Measurements from ENCODE around the gene CCNT2. TPM values are rescaled to one million over a fixed set of nuclear protein-coding genes. Genes with fewer than 3 reads are reported as not detected.
"Not testable (repeated sequence)": the region's sequence is repeated elsewhere in the genome, so short reads cannot be mapped to it uniquely, and the experiment has no call there.

Gene CCNT2
- total RNA-seq, 1 donor = 91.3 TPM

- H3K4me3 ChIP-seq (ENCODE audit: low read length); H3K4me1 ChIP-seq (ENCODE audit: insufficient read depth, low read length); H3K9me3 ChIP-seq (ENCODE audit: low read depth, low read length); H3K27me3 ChIP-seq (ENCODE audit: insufficient read depth, low read length): not testable (repeated sequence)
These were observed 11.0 kb upstream of the CCNT2 start for GRCh38 chr2:134907441-134908116.

DNA sequence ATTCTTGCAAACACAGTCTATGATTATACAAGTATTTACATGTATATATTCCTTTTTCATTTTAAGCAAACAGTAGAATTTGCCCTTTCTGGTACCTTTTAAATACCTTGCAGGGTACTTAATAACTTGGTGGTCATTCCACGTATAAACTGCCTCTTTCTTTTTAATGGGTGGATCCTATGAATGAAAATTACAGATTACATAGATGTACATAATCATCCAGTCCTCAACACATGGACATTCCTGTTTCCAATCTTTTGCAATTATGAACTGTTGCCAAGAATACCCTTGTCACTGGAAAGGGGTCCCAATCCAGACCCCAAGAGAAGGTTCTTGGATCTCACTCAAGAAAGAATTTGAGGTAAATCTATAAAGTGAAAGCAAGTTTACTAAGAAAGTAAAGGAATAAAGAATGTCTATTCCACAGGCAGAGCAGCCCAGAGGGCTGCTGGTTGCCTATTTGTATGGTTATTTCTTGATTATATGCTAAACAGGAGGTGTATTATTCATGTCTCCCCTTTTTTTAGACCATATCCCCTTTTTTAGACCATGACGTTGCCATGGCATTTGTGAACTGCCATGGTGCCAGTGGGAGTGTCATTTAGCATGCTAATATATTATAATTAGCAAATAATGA is 7.7 kb upstream of the CCNT2 start:
- Histone ChIP-seq H3K4me3 (ENCODE audit: low read length) (no peak overlapping the region), H3K4me1 (ENCODE audit: insufficient read depth, low read length) (no peaks in the 10 kb centered on the region), H3K27me3 (ENCODE audit: insufficient read depth, low read length) (no peaks in the 10 kb centered on the region), H3K9me3 (ENCODE audit: low read depth, low read length) (no peaks in the 10 kb centered on the region)

GRCh38 chr2:134911400-134911785 is 7.2 kb upstream of the CCNT2 start:
- no peaks in the 10 kb centered on the region for H3K27me3 ChIP-seq (ENCODE audit: insufficient read depth, low read length)
- no peak overlapping the region for H3K4me3 ChIP-seq (ENCODE audit: low read length)
- H3K9me3 ChIP-seq (ENCODE audit: low read depth, low read length) = no peaks in the 10 kb centered on the region
- no peaks in the 10 kb centered on the region for H3K4me1 ChIP-seq (ENCODE audit: insufficient read depth, low read length)

GRCh38 chr2:134912361-134912760 is 6.3 kb upstream of the CCNT2 start:
- no peaks in the 10 kb centered on the region for H3K9me3 ChIP-seq (ENCODE audit: low read depth, low read length)
- H3K4me3 ChIP-seq (ENCODE audit: low read length) = no peak overlapping the region

GRCh38 chr2:134917360-134917865 is 1.2 kb upstream of the CCNT2 start:
- Histone ChIP-seq H3K4me3 (ENCODE audit: low read length) (peak overlapping the region; percentile 77), H3K4me1 (ENCODE audit: insufficient read depth, low read length) (peaks cover 21% of the 10 kb centered on the region), H3K9me3 (ENCODE audit: low read depth, low read length) (no peaks in the 10 kb centered on the region), H3K27me3 (ENCODE audit: insufficient read depth, low read length) (no peaks in the 10 kb centered on the region)

More at GRCh38 chr2:134912361-134912760, 6.3 kb upstream of the CCNT2 start:
- Histone ChIP-seq H3K4me1 (ENCODE audit: insufficient read depth, low read length) (peaks cover 6% of the 10 kb centered on the region), H3K27me3 (ENCODE audit: insufficient read depth, low read length) (no peaks in the 10 kb centered on the region)

DNA sequence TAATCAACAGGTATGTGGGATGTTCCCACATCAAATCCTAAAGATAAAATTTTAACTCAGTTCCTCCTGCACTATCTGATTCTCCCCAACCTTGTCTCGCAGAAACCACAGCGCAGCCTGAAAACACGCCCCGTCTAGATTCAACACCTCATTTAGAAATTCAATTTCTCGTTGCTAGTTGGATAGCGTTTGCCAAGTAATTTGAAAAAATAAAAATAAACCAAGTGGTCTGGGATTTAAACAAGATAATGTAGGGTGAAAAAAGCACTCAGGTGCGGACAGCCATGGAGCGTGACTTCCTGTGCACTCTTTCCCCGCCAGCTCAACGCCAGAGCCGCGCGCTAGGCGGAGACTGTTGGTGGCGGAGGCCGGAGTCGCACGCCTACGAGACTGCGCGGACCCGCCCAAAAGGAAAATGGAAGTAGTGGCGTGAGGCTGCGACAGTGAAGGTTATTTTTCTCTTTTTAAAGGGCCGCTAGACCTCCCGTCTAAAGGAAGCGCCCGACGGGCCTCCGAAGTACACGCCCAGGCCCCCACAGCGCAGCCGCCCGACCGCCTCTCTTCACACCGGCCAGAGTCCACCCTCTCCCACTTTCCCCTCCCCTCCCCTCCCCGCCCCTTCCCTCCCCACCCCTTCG is 615 bp upstream of the CCNT2 start:
- Histone ChIP-seq H3K27me3 (ENCODE audit: insufficient read depth, low read length) (no peaks in the 10 kb centered on the region), H3K4me3 (ENCODE audit: low read length) (peak overlapping the region; percentile 77)

GRCh38 chr2:134919341-134920210 is 954 bp downstream of the CCNT2 start:
- H3K4me3 ChIP-seq (ENCODE audit: low read length) = peak overlapping the region; percentile 99
- H3K9me3 ChIP-seq (ENCODE audit: low read depth, low read length) = no peaks in the 10 kb centered on the region
- H3K4me1 ChIP-seq (ENCODE audit: insufficient read depth, low read length) = peaks cover 27% of the 10 kb centered on the region
- no peaks in the 10 kb centered on the region for H3K27me3 ChIP-seq (ENCODE audit: insufficient read depth, low read length)

More for the DNA sequence above, 615 bp upstream of the CCNT2 start:
- Histone ChIP-seq H3K4me1 (ENCODE audit: insufficient read depth, low read length) (peaks cover 26% of the 10 kb centered on the region), H3K9me3 (ENCODE audit: low read depth, low read length) (no peaks in the 10 kb centered on the region)

DNA sequence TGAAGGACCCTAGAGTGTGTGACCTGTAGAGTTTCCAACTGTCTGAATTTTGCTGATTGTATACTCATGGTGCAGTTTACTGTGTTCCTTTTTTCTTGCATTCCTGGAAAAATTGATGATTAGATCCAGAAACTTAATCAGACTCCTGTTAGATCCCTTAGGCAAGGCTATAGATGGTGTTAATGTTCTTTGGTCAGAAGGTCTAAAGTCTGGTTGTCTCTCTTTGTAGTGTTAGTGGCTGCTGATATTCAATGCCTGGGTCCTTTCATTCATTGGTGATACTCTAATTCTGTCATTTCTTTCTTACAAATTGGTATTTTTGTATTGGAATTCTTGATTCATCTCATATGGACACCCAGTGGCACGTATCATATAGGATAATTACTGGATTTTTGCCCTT is 6.3 kb downstream of the CCNT2 start:
- peaks cover 22% of the 10 kb centered on the region for H3K4me1 ChIP-seq (ENCODE audit: insufficient read depth, low read length)
- H3K4me3 ChIP-seq (ENCODE audit: low read length) = no peak overlapping the region
- no peaks in the 10 kb centered on the region for H3K9me3 ChIP-seq (ENCODE audit: low read depth, low read length)

DNA sequence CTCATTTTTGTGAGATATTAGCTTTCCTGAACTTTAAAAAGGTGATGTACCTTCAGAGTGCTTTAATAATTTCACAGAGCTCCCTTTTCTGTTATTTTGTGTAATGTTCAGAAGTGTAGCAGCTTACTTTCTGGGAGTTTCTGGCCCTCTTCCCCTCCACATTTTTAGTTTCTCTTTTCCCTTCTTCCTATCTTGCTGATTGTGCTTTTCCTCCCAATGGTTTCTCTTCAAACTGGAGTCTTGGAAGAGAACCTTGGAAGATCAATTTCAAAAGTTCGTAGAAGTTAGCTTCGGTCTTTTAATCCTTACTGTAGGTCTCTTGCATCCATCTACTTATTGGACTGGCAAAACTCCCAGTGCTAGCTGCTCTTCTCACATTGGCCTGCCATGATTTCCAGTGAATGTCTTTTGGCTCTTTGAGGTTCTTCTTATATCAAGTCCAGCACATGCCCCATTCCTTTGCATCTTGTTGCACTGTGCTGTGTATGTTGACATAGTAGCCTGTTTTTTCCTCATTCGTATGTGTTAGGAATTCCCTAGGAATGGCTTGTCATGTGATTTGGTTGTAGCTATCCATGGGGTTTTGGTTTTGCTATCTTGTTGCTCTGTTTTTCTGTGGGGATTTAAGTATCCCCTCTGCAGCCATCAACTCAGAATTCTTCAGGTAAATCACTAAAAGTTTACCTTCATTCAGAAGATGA is 7.8 kb downstream of the CCNT2 start:
- no peak overlapping the region for H3K4me3 ChIP-seq (ENCODE audit: low read length)
- H3K9me3 ChIP-seq (ENCODE audit: low read depth, low read length) = no peaks in the 10 kb centered on the region
- H3K27me3 ChIP-seq (ENCODE audit: insufficient read depth, low read length) = no peaks in the 10 kb centered on the region
- H3K4me1 ChIP-seq (ENCODE audit: insufficient read depth, low read length) = peaks cover 18% of the 10 kb centered on the region

More for the DNA sequence above, 6.3 kb downstream of the CCNT2 start:
- no peaks in the 10 kb centered on the region for H3K27me3 ChIP-seq (ENCODE audit: insufficient read depth, low read length)

GRCh38 chr2:134927195-134927594 is 8.6 kb downstream of the CCNT2 start:
- Histone ChIP-seq H3K4me3 (ENCODE audit: low read length) (no peak overlapping the region), H3K9me3 (ENCODE audit: low read depth, low read length) (no peaks in the 10 kb centered on the region), H3K4me1 (ENCODE audit: insufficient read depth, low read length) (peaks cover 16% of the 10 kb centered on the region), H3K27me3 (ENCODE audit: insufficient read depth, low read length) (no peaks in the 10 kb centered on the region)

- Histone ChIP-seq H3K9me3 (ENCODE audit: low read depth, low read length) (no peaks in the 10 kb centered on the region), H3K4me3 (ENCODE audit: low read length) (no peak overlapping the region), H3K4me1 (ENCODE audit: insufficient read depth, low read length) (peaks cover 21% of the 10 kb centered on the region), H3K27me3 (ENCODE audit: insufficient read depth, low read length) (no peaks in the 10 kb centered on the region)
These were observed 14.4 kb downstream of the CCNT2 start for GRCh38 chr2:134932864-134933526.

GRCh38 chr2:134933732-134934131 is 15.1 kb downstream of the CCNT2 start:
- no peak overlapping the region for H3K4me3 ChIP-seq (ENCODE audit: low read length)
- H3K4me1 ChIP-seq (ENCODE audit: insufficient read depth, low read length) = peaks cover 21% of the 10 kb centered on the region
- no peaks in the 10 kb centered on the region for H3K9me3 ChIP-seq (ENCODE audit: low read depth, low read length)
- H3K27me3 ChIP-seq (ENCODE audit: insufficient read depth, low read length) = no peaks in the 10 kb centered on the region

DNA sequence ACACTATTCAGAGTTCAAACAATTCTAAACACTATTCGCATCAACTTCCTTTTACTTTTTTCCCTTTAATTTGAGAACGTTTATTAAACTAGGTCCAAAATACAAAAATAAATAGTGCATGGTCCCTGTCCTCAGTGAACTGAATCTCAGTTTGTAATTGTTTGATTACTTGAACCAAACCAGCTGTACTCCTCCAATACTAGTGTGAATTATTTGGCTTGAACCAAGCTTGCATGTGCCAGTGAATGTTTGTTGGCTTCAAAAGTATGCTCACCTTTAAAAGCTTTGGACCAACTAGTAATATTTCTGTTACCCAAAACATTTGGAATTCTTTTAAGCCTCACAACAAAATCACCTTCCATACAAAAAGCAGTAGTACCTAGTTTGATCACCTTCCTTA is 15.5 kb downstream of the CCNT2 start:
- Histone ChIP-seq H3K4me1 (ENCODE audit: insufficient read depth, low read length) (peaks cover 21% of the 10 kb centered on the region), H3K27me3 (ENCODE audit: insufficient read depth, low read length) (no peaks in the 10 kb centered on the region), H3K4me3 (ENCODE audit: low read length) (no peak overlapping the region), H3K9me3 (ENCODE audit: low read depth, low read length) (no peaks in the 10 kb centered on the region)

GRCh38 chr2:134934641-134935040 is 16.0 kb downstream of the CCNT2 start:
- H3K9me3 ChIP-seq (ENCODE audit: low read depth, low read length) = no peaks in the 10 kb centered on the region
- H3K4me3 ChIP-seq (ENCODE audit: low read length) = no peak overlapping the region
- H3K4me1 ChIP-seq (ENCODE audit: insufficient read depth, low read length) = peaks cover 21% of the 10 kb centered on the region
- no peaks in the 10 kb centered on the region for H3K27me3 ChIP-seq (ENCODE audit: insufficient read depth, low read length)
